ENCODE measurements around the gene LY6G6C.

Gene LY6G6C

DNA sequence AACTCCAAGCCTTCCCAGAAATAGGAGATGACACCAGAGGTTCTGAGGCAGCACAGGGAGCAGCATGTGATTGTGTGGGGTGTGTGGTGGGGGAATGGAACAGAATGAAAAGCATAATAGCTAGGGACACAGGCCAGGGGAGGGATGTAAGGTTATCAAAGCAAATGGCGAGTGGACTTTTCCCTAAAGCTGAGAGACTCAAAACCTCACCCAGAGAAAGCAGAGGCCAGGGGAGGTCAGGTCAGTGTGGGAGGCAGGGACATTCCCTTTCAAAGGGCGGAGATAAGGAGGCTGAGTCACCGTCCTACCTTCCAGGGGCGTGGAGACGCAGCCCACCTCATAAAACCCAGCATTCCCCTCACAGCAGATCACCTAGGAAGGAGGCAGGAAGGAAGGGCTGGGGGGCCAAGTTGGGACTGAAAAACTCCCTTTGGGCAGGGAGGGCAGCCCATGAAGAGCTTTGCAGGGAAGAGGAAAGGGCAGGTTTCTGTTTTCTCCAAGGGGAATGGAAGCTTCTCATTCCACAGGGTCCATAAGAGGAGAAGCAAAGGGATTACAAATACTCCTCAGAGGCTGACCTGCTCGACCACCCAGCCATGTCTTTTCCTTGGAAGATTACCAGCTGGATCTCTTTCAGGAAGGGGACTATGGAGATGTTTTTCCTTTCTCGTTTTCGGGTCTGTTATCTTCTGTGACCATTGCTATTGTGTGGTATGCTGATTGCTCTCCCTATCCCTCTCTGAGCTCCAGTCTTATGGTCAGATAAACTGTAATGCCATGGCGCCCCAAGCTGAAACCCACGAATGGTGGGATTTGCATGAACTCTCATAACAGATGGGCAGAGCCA is 31.1 kb downstream of the LY6G6C start:
- Histone ChIP-seq H3K4me1 (ENCODE audit: control insufficient read depth, insufficient read depth, low read length, unreplicated experiment) (no peaks in the 10 kb centered on the region), H3K79me2 (ENCODE audit: control insufficient read depth, insufficient read depth, low read length, unreplicated experiment) (no peaks in the 10 kb centered on the region), H3K27me3 (ENCODE audit: insufficient read depth, low read length) (no peaks in the 10 kb centered on the region), H2AFZ (ENCODE audit: low read length, unreplicated experiment) (no peak overlapping the region), H3K27ac (ENCODE audit: low read depth, low read length) (no peak overlapping the region), H3K4me3 (ENCODE audit: low read depth, low read length) (no peak overlapping the region), H3K36me3 (ENCODE audit: insufficient read depth, low read length) (peaks cover 4% of the 10 kb centered on the region; the same call in 1 of the 2 replicates)

DNA sequence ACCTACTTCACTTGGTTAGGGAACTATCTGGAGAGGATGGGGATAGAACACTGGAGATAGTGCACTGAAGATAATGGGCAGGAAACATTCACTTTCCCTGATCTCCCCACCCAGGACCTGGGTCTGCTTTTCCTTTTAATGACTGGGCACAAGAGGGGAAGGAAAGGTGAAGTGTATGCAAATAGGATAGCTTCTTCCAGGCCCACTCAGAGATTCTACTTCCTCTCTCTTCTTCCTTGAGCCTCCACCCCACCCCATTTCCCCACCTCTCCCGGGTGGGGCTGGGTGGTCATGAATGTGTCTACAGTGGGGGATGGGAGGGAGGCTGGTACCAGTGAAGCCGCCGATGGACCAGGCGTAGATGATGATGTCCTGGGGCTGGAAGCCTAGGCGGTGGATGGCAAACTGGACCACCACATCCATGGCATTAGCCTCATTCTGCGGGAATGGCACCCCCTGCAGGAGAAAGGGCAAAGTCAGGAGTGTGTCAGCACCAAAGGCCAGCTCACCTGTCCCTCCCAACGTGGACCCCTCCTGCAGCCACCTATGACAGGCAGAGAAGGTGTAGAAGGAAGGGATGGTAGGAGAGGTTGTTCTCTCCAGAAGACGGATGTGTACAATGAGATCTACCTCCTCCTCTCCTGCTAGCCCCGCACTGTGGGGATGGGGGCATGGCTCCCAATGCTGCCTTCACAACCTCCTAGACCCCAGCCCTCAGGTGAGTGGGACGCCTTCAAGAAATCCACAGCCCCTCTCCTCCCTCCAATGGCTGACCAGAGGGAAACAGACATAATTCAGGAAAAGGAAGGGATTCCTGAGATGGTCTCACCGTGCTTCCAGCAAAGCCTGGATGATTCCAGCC is 32.1 kb downstream of the LY6G6C start:
- Histone ChIP-seq H3K27me3 (ENCODE audit: insufficient read depth, low read length) (no peaks in the 10 kb centered on the region), H3K79me2 (ENCODE audit: control insufficient read depth, insufficient read depth, low read length, unreplicated experiment) (no peaks in the 10 kb centered on the region), H3K4me1 (ENCODE audit: control insufficient read depth, insufficient read depth, low read length, unreplicated experiment) (no peaks in the 10 kb centered on the region), H3K27ac (ENCODE audit: low read depth, low read length) (no peak overlapping the region), H3K4me3 (ENCODE audit: low read depth, low read length) (no peak overlapping the region), H3K36me3 (ENCODE audit: insufficient read depth, low read length) (peaks cover 4% of the 10 kb centered on the region; the same call in 1 of the 2 replicates), H2AFZ (ENCODE audit: low read length, unreplicated experiment) (no peak overlapping the region)

DNA sequence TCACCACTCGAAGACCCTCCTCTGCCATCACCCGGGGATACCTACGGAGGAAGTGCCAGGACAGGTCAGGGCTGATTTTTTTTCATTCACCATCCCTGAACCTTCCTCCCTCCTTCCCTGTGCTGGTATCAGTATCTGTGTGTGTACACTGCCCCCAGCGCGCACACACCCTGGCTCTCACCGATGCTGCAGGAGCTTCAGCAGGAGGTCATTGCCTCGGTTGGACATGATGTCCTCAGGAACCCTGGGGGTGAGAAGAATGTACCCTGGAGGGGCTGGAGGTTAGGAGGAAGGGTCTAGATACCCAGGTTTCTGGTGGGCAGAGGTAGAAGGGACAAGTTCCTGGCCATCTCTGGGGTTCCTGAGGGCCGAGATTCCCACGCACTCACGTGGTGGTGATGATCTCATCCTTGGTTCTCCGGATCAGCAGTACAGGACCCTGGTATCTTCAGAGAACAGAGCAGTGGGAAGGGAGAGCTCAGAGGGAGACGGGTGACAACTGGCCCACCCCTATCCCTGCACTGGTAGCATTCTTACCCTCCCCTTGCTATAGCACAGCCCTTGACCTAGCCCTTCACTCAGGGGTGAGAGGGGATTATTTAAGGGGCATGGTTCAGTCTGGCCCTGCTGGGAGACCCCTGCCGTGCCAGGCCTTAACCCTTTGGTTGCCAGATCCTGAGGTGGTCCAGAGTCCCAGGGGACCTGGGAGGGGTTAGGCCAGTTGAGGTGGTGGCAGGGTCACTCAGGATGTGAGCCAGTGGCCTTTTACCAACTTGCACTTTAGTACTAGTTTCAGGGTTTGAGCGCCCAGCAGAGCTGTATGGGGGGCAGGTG is 33.5 kb downstream of the LY6G6C start:
- Histone ChIP-seq H3K27ac (ENCODE audit: low read depth, low read length) (no peak overlapping the region), H3K36me3 (ENCODE audit: insufficient read depth, low read length) (peaks cover 4% of the 10 kb centered on the region; the same call in 1 of the 2 replicates), H3K4me1 (ENCODE audit: control insufficient read depth, insufficient read depth, low read length, unreplicated experiment) (no peaks in the 10 kb centered on the region), H3K27me3 (ENCODE audit: insufficient read depth, low read length) (no peaks in the 10 kb centered on the region), H3K4me3 (ENCODE audit: low read depth, low read length) (no peak overlapping the region), H3K79me2 (ENCODE audit: control insufficient read depth, insufficient read depth, low read length, unreplicated experiment) (no peaks in the 10 kb centered on the region), H2AFZ (ENCODE audit: low read length, unreplicated experiment) (no peak overlapping the region)

DNA sequence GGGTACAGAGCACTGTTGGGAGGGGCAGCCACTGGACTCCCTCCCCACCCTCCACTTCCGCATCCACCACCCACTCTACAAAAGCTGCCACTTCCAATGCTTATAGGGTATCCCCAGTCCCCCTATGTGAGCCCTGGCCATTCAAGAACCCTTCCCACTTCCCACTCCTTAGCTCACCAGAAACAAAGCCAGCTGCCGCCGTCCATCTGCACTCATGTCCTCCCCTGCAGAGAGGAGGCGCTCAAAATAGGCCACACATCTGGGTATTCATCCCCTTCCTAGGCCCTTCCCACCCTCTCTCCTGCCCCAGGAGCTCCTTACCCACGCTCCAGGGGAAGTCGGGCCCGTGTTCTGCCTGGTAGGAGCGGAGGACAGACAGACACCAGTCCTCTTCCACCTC is 34.2 kb downstream of the LY6G6C start:
- Histone ChIP-seq H3K79me2 (ENCODE audit: control insufficient read depth, insufficient read depth, low read length, unreplicated experiment) (no peaks in the 10 kb centered on the region), H3K36me3 (ENCODE audit: insufficient read depth, low read length) (no peaks in the 10 kb centered on the region; the same call in 1 of the 2 replicates), H3K27me3 (ENCODE audit: insufficient read depth, low read length) (no peaks in the 10 kb centered on the region), H2AFZ (ENCODE audit: low read length, unreplicated experiment) (no peak overlapping the region), H3K4me1 (ENCODE audit: control insufficient read depth, insufficient read depth, low read length, unreplicated experiment) (no peaks in the 10 kb centered on the region), H3K27ac (ENCODE audit: low read depth, low read length) (no peak overlapping the region), H3K4me3 (ENCODE audit: low read depth, low read length) (no peak overlapping the region)

DNA sequence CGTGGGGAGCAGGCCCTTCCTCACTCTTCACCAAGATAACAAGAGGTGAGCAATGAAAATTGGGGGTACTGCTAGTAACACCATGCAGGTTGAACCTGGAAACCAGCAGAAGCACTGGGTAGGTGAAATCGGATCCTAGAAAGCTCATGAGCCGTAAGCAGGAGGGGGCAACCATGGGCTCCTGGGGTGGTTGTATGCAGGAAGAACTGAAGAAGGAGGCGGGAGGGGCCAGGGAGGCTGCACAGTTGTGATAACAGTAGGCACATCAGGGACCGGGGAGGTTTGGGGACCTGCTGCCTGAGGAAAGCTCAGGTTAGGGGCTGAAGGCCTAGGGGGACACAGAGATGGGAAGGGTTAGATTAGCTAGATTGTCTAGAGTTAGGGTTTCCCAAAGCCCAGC is 35.1 kb downstream of the LY6G6C start:
- Histone ChIP-seq H3K27me3 (ENCODE audit: insufficient read depth, low read length) (no peaks in the 10 kb centered on the region), H2AFZ (ENCODE audit: low read length, unreplicated experiment) (no peak overlapping the region), H3K36me3 (ENCODE audit: insufficient read depth, low read length) (no peaks in the 10 kb centered on the region; the same call in 1 of the 2 replicates), H3K27ac (ENCODE audit: low read depth, low read length) (no peak overlapping the region), H3K4me1 (ENCODE audit: control insufficient read depth, insufficient read depth, low read length, unreplicated experiment) (peaks cover 1% of the 10 kb centered on the region), H3K4me3 (ENCODE audit: low read depth, low read length) (no peak overlapping the region), H3K79me2 (ENCODE audit: control insufficient read depth, insufficient read depth, low read length, unreplicated experiment) (no peaks in the 10 kb centered on the region)

DNA sequence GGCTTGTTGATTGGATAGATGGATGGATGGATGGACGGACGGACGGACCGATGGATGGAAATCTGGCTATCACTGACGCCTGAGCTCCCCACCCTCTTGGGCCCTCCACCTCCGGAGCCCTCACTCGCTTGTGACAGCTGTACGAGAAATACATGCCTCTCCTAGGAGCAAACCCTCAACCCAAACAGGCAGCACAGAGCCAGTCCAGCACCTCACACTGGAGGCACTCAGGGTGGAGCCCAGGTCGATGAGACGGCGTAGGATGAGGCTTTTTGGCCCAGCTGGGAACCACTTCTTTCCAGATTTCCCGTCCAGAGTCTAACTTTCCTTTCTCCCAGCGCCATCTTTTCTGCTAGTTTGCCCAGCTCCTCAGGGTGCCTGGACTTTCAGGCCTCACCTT is 38.0 kb downstream of the LY6G6C start:
- Histone ChIP-seq H3K4me1 (ENCODE audit: control insufficient read depth, insufficient read depth, low read length, unreplicated experiment) (peaks cover 8% of the 10 kb centered on the region), H3K36me3 (ENCODE audit: insufficient read depth, low read length) (no peaks in the 10 kb centered on the region; the same call in 1 of the 2 replicates), H2AFZ (ENCODE audit: low read length, unreplicated experiment) (no peak overlapping the region), H3K27me3 (ENCODE audit: insufficient read depth, low read length) (no peaks in the 10 kb centered on the region), H3K79me2 (ENCODE audit: control insufficient read depth, insufficient read depth, low read length, unreplicated experiment) (no peaks in the 10 kb centered on the region), H3K4me3 (ENCODE audit: low read depth, low read length) (no peak overlapping the region), H3K27ac (ENCODE audit: low read depth, low read length) (no peak overlapping the region)

DNA sequence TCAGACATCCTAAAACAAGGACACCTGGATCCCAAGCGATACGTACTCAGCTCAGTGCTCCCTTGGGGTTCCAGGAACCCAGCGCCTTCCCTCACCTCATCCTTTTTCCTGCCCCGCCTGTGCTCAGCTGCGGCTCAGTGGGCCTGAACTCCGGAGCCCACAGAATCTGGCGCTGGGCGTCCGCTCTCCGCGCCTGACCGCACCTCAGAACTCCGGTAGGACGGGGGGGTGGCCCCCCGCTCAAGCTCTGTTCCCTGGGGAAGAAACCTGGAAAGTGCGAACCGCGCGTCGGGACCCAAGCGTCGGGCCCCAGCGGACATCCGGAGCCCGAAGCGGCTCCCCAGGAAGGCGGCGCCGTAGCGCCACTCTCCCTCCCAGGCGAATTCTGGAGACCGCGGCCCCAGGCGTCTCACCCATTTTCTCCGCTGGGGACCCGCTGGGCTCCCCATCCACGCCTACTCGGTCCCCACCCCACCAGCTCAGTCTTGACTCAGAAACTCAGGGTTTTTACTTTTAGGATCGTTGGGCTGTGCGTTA is 40.3 kb downstream of the LY6G6C start:
- Histone ChIP-seq H2AFZ (ENCODE audit: low read length, unreplicated experiment) (peak overlapping the region; percentile 81), H3K79me2 (ENCODE audit: control insufficient read depth, insufficient read depth, low read length, unreplicated experiment) (no peaks in the 10 kb centered on the region), H3K27ac (ENCODE audit: low read depth, low read length) (0 out of 2 replicates have a peak overlapping the region, but pooled peaks have one; percentile 28), H3K4me1 (ENCODE audit: control insufficient read depth, insufficient read depth, low read length, unreplicated experiment) (peaks cover 8% of the 10 kb centered on the region), H3K27me3 (ENCODE audit: insufficient read depth, low read length) (no peaks in the 10 kb centered on the region), H3K36me3 (ENCODE audit: insufficient read depth, low read length) (no peaks in the 10 kb centered on the region), H3K4me3 (ENCODE audit: low read depth, low read length) (peak overlapping the region; percentile 81)

DNA sequence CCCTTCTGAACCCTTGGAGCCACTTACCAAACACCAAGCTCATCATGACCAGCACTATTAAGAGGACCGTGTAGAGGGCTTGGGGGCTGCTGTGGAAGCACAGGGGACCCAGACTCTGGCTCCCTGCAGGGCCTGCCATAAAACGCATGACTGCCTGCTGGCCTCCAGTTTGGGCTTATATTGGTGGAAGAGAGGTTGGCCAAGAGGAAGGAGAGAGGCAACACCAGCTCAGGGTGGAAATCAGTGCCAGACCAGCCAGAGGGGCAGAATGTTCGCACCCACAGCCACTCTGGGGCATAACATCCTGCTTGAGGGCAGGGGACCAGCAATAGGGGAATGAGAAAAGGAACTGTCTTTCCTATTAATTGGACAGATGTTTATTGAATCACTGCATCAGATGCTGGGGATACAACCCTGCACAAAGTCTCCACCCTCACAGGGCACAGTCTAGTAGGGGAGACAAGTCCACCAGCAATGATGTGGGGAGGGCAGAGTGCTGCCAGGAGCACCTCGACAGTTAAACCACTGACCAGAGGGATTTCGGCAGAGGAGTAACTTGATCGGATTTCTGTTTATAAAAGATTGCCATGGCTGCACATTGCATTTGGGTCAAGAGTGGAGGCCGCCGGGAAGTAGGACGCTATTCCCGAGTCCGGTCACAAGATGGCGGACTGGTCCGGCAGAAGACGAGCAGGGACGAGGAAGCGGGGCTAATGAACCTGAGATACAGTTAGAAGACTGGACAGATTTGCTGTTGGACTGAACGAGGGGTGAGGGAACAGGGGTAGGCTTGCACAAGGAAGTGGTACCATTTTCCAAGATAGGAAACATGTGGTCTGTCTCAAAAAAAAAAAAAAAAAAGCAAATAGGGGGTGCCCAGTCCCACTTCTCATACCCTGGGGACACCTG is 41.1 kb downstream of the LY6G6C start, which contains the start of gene LY6G5C:
Gene LY6G5C (minus strand): TSS at position 842 of the 909 bp plus-strand sequence. CDS start 694 bp downstream, at position 148.
- Histone ChIP-seq H3K27ac (ENCODE audit: low read depth, low read length) (0 out of 2 replicates have a peak within 1 kb of the TSS, but pooled peaks have one; percentile 28), H3K4me3 (ENCODE audit: low read depth, low read length) (peak within 1 kb of the TSS; percentile 81), H3K27me3 (ENCODE audit: insufficient read depth, low read length) (no peaks in the 10 kb centered on the region), H3K4me1 (ENCODE audit: control insufficient read depth, insufficient read depth, low read length, unreplicated experiment) (peaks cover 8% of the 10 kb centered on the region), H3K79me2 (ENCODE audit: control insufficient read depth, insufficient read depth, low read length, unreplicated experiment) (no peaks in the 10 kb centered on the region), H3K36me3 (ENCODE audit: insufficient read depth, low read length) (no peaks in the 10 kb centered on the region), H2AFZ (ENCODE audit: low read length, unreplicated experiment) (peak within 1 kb of the TSS; percentile 81)

DNA sequence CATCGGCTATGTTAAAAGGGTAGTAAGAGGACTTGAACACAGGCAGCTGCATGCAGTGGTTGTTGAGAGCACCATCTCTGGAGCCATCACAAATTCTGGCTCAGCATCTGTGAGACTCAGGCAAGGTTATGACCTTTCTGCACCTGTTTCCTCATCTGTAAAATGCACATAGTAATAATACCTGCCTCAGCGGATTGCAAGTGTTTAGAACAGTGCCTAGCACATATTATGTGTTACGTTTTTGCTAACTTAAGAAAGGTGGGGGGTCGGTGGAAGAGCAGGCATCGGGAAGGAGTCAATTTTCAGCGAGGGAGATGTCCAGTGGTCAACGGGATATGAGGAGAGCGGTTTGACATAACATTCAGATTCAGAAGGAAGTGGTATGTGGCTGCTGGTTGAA is 43.6 kb downstream of the LY6G6C start:
- Histone ChIP-seq H3K4me1 (ENCODE audit: control insufficient read depth, insufficient read depth, low read length, unreplicated experiment) (peaks cover 8% of the 10 kb centered on the region), H2AFZ (ENCODE audit: low read length, unreplicated experiment) (no peak overlapping the region), H3K36me3 (ENCODE audit: insufficient read depth, low read length) (no peaks in the 10 kb centered on the region), H3K27me3 (ENCODE audit: insufficient read depth, low read length) (no peaks in the 10 kb centered on the region), H3K79me2 (ENCODE audit: control insufficient read depth, insufficient read depth, low read length, unreplicated experiment) (no peaks in the 10 kb centered on the region), H3K4me3 (ENCODE audit: low read depth, low read length) (no peak overlapping the region), H3K27ac (ENCODE audit: low read depth, low read length) (no peak overlapping the region)
